Measurements from ENCODE around the gene RPL10A.

Gene RPL10A

GRCh38 chr6:35483893-35484645, 15.9 kb downstream of the RPL10A start:
- peaks cover 39 to 40% of the 10 kb centered on the region in 2 donors for H3K4me1 ChIP-seq (ENCODE audit: control insufficient read depth in 2 of 2, insufficient read depth in 2 of 2, low read length in 2 of 2)
- H3K36me3 ChIP-seq (ENCODE audit: control insufficient read depth in 2 of 2, insufficient read depth in 2 of 2, low read length in 2 of 2) = peaks cover 10 to 12% of the 10 kb centered on the region in 2 donors
- H3K27me3 ChIP-seq (ENCODE audit: control insufficient read depth in 2 of 2, insufficient read depth in 2 of 2, low read length in 2 of 2) = no peaks in the 10 kb centered on the region
- no peak overlapping the region for H3K27ac ChIP-seq (ENCODE audit: low read depth in 2 of 2, low read length in 2 of 2)
- H3K4me3 ChIP-seq (ENCODE audit: low read length in 2 of 2) = no peak overlapping the region
- H3K9me3 ChIP-seq (ENCODE audit: control insufficient read depth in 2 of 2, low read length in 2 of 2) = no peaks in the 10 kb centered on the region
- H3K9ac ChIP-seq (ENCODE audit: low read depth in 1 of 2, low read length in 2 of 2) = no peak overlapping the region

- peak overlapping the region in 1 of 2 donors; percentile 93 for H3K9ac ChIP-seq (ENCODE audit: low read depth in 1 of 2, low read length in 2 of 2)
Observed at GRCh38 chr6:35484921-35485392, 16.8 kb downstream of the RPL10A start.

GRCh38 chr6:35485402-35485877, 17.2 kb downstream of the RPL10A start:
- H3K36me3 ChIP-seq (ENCODE audit: control insufficient read depth in 2 of 2, insufficient read depth in 2 of 2, low read length in 2 of 2) = peaks cover 8 to 10% of the 10 kb centered on the region in 2 donors
- no peaks in the 10 kb centered on the region for H3K9me3 ChIP-seq (ENCODE audit: control insufficient read depth in 2 of 2, low read length in 2 of 2)
- peak overlapping the region; percentile 57 to 63 for H3K4me3 ChIP-seq (ENCODE audit: low read length in 2 of 2)
- peak overlapping the region; percentile 75 to 93 for H3K9ac ChIP-seq (ENCODE audit: low read depth in 1 of 2, low read length in 2 of 2)
- H3K4me1 ChIP-seq (ENCODE audit: control insufficient read depth in 2 of 2, insufficient read depth in 2 of 2, low read length in 2 of 2) = peaks cover 40 to 41% of the 10 kb centered on the region in 2 donors
- H3K27me3 ChIP-seq (ENCODE audit: control insufficient read depth in 2 of 2, insufficient read depth in 2 of 2, low read length in 2 of 2) = no peaks in the 10 kb centered on the region
- peak overlapping the region; percentile 96 to 98 for H3K27ac ChIP-seq (ENCODE audit: low read depth in 2 of 2, low read length in 2 of 2)

More at GRCh38 chr6:35484921-35485392, 16.8 kb downstream of the RPL10A start:
- Histone ChIP-seq H3K36me3 (ENCODE audit: control insufficient read depth in 2 of 2, insufficient read depth in 2 of 2, low read length in 2 of 2) (peaks cover 8 to 10% of the 10 kb centered on the region in 2 donors), H3K9me3 (ENCODE audit: control insufficient read depth in 2 of 2, low read length in 2 of 2) (no peaks in the 10 kb centered on the region), H3K27me3 (ENCODE audit: control insufficient read depth in 2 of 2, insufficient read depth in 2 of 2, low read length in 2 of 2) (no peaks in the 10 kb centered on the region), H3K4me1 (ENCODE audit: control insufficient read depth in 2 of 2, insufficient read depth in 2 of 2, low read length in 2 of 2) (peaks cover 39 to 40% of the 10 kb centered on the region in 2 donors), H3K27ac (ENCODE audit: low read depth in 2 of 2, low read length in 2 of 2) (peak overlapping the region; percentile 96 to 98), H3K4me3 (ENCODE audit: low read length in 2 of 2) (peak overlapping the region; percentile 7 to 63)

- H3K4me1 ChIP-seq (ENCODE audit: control insufficient read depth in 2 of 2, insufficient read depth in 2 of 2, low read length in 2 of 2) = peaks cover 40 to 43% of the 10 kb centered on the region in 2 donors
- H3K4me3 ChIP-seq (ENCODE audit: low read length in 2 of 2) = peak overlapping the region; percentile 57 to 63
- H3K27me3 ChIP-seq (ENCODE audit: control insufficient read depth in 2 of 2, insufficient read depth in 2 of 2, low read length in 2 of 2) = no peaks in the 10 kb centered on the region
- peak overlapping the region; percentile 96 to 98 for H3K27ac ChIP-seq (ENCODE audit: low read depth in 2 of 2, low read length in 2 of 2)
- no peaks in the 10 kb centered on the region for H3K9me3 ChIP-seq (ENCODE audit: control insufficient read depth in 2 of 2, low read length in 2 of 2)
- peak overlapping the region; percentile 75 to 93 for H3K9ac ChIP-seq (ENCODE audit: low read depth in 1 of 2, low read length in 2 of 2)
- H3K36me3 ChIP-seq (ENCODE audit: control insufficient read depth in 2 of 2, insufficient read depth in 2 of 2, low read length in 2 of 2) = peaks cover 7 to 8% of the 10 kb centered on the region in 2 donors
Observed at GRCh38 chr6:35486005-35486925, 18.1 kb downstream of the RPL10A start.

GRCh38 chr6:35487658-35488516, 19.7 kb downstream of the RPL10A start:
- H3K36me3 ChIP-seq (ENCODE audit: control insufficient read depth in 2 of 2, insufficient read depth in 2 of 2, low read length in 2 of 2) = peaks cover 4 to 5% of the 10 kb centered on the region in 2 donors
- no peaks in the 10 kb centered on the region for H3K9me3 ChIP-seq (ENCODE audit: control insufficient read depth in 2 of 2, low read length in 2 of 2)
- H3K9ac ChIP-seq (ENCODE audit: low read depth in 1 of 2, low read length in 2 of 2) = peak overlapping the region; percentile 74 to 75
- no peaks in the 10 kb centered on the region for H3K27me3 ChIP-seq (ENCODE audit: control insufficient read depth in 2 of 2, insufficient read depth in 2 of 2, low read length in 2 of 2)
- peak overlapping the region; percentile 37 to 44 for H3K4me3 ChIP-seq (ENCODE audit: low read length in 2 of 2)
- H3K27ac ChIP-seq (ENCODE audit: low read depth in 2 of 2, low read length in 2 of 2) = peak overlapping the region; percentile 96 to 98
- H3K4me1 ChIP-seq (ENCODE audit: control insufficient read depth in 2 of 2, insufficient read depth in 2 of 2, low read length in 2 of 2) = peaks cover 51% of the 10 kb centered on the region in 2 donors

- Histone ChIP-seq H3K4me1 (ENCODE audit: control insufficient read depth in 2 of 2, insufficient read depth in 2 of 2, low read length in 2 of 2) (peaks cover 54 to 57% of the 10 kb centered on the region in 2 donors), H3K36me3 (ENCODE audit: control insufficient read depth in 2 of 2, insufficient read depth in 2 of 2, low read length in 2 of 2) (peaks cover 4 to 6% of the 10 kb centered on the region in 2 donors), H3K4me3 (ENCODE audit: low read length in 2 of 2) (peak overlapping the region in 1 of 2 donors; percentile 37), H3K27me3 (ENCODE audit: control insufficient read depth in 2 of 2, insufficient read depth in 2 of 2, low read length in 2 of 2) (no peaks in the 10 kb centered on the region), H3K9ac (ENCODE audit: low read depth in 1 of 2, low read length in 2 of 2) (peak overlapping the region; percentile 74 to 75), H3K27ac (ENCODE audit: low read depth in 2 of 2, low read length in 2 of 2) (peak overlapping the region; percentile 96 to 98), H3K9me3 (ENCODE audit: control insufficient read depth in 2 of 2, low read length in 2 of 2) (no peaks in the 10 kb centered on the region)
Observed at GRCh38 chr6:35488517-35488862, 20.3 kb downstream of the RPL10A start.

- Histone ChIP-seq H3K27ac (ENCODE audit: low read depth in 2 of 2, low read length in 2 of 2) (peak overlapping the region; percentile 59 to 96), H3K4me3 (ENCODE audit: low read length in 2 of 2) (no peak overlapping the region), H3K27me3 (ENCODE audit: control insufficient read depth in 2 of 2, insufficient read depth in 2 of 2, low read length in 2 of 2) (no peaks in the 10 kb centered on the region), H3K9me3 (ENCODE audit: control insufficient read depth in 2 of 2, low read length in 2 of 2) (no peaks in the 10 kb centered on the region), H3K4me1 (ENCODE audit: control insufficient read depth in 2 of 2, insufficient read depth in 2 of 2, low read length in 2 of 2) (peaks cover 59 to 63% of the 10 kb centered on the region in 2 donors), H3K36me3 (ENCODE audit: control insufficient read depth in 2 of 2, insufficient read depth in 2 of 2, low read length in 2 of 2) (peaks cover under 1 to 8% of the 10 kb centered on the region in 2 donors), H3K9ac (ENCODE audit: low read depth in 1 of 2, low read length in 2 of 2) (peak overlapping the region; percentile 32 to 49)
Observed at GRCh38 chr6:35489066-35489465, 20.9 kb downstream of the RPL10A start.

- no peak overlapping the region for H3K4me3 ChIP-seq (ENCODE audit: low read length in 2 of 2)
- H3K4me1 ChIP-seq (ENCODE audit: control insufficient read depth in 2 of 2, insufficient read depth in 2 of 2, low read length in 2 of 2) = peaks cover 61 to 68% of the 10 kb centered on the region in 2 donors
- peaks cover 0 to 4% of the 10 kb centered on the region in 2 donors for H3K36me3 ChIP-seq (ENCODE audit: control insufficient read depth in 2 of 2, insufficient read depth in 2 of 2, low read length in 2 of 2)
- peak overlapping the region in 1 of 2 donors; percentile 29 for H3K9ac ChIP-seq (ENCODE audit: low read depth in 1 of 2, low read length in 2 of 2)
- H3K27ac ChIP-seq (ENCODE audit: low read depth in 2 of 2, low read length in 2 of 2) = peak overlapping the region; percentile 75 to 77
- H3K9me3 ChIP-seq (ENCODE audit: control insufficient read depth in 2 of 2, low read length in 2 of 2) = no peaks in the 10 kb centered on the region
- H3K27me3 ChIP-seq (ENCODE audit: control insufficient read depth in 2 of 2, insufficient read depth in 2 of 2, low read length in 2 of 2) = no peaks in the 10 kb centered on the region
Observed at GRCh38 chr6:35489995-35490791, 22.0 kb downstream of the RPL10A start.
